HepG2 (cell line): ENCODE data around the gene CORO7. TPM values are rescaled to one million over a fixed set of nuclear protein-coding genes. Genes with fewer than 3 reads are reported as not detected.

Experiments used
- ATAC-seq: fragments of 200-7000 bp; cut with Tn5 transposase; 3 replicates; pipeline ENCODE4 v1.9.1; 2020; ENCODE audit warnings: mild to moderate bottlenecking, moderate library complexity
- BruUV-seq: library from RNA; stranded (reverse); fragments of 400-500 nt; replicated peaks from 2 replicates; lab custom pipeline; 2021; lab: Mats Ljungman, UMichigan
- CTCF ChIA-PET: fragments of 300-600 bp; formaldehyde crosslinking; extraction: SDS; loops from one replicate; lab custom pipeline; 2021; ENCODE audit warnings: low total read pairs, inconsistent platforms, low intra/inter-chr PET ratio; lab: Yijun Ruan, JAX
- POLR2A ChIA-PET: fragments of 350-600 bp; sonication (Branson Sonifier 250); formaldehyde crosslinking; loops from one replicate; lab custom pipeline; 2020; ENCODE audit warnings: antibody characterized with exemption, inconsistent platforms; lab: Yijun Ruan, JAX
- DNase-seq: peaks from one replicate; pipeline ENCODE4 v3.0.0-alpha.2; 2015; ENCODE audit warnings: low spot score
- FAIRE-seq: peaks from 3 replicates; lab custom pipeline; 2011; peaks lifted over from hg19 to GRCh38; lab: Jason Lieb, UNC
- H2AFZ ChIP-seq: one replicate; pipeline ENCODE4 v1.6.1; 2011; ENCODE audit warnings: low read length, inconsistent platforms
- H3K27ac ChIP-seq: fragments of 300-600 bp; 3 replicates; pipeline ENCODE4 v1.8.0; 2011; ENCODE audit warnings: mixed run types, mild to moderate bottlenecking, mixed read lengths, low read length, inconsistent platforms; ENCODE audit not compliant: insufficient read depth; ENCODE audit errors: extremely low read length
- H3K27me3 ChIP-seq, 2 experiments: fragments of 200-600 bp in 1 of 2; 2 replicates in 1 of 2; 3 replicates in 1 of 2; pipeline versions ENCODE4 v1.6.0 to v1.8.0; 2011; ENCODE audit warnings: low read length in 2 of 2, mild to moderate bottlenecking in 2 of 2, moderate library complexity in 2 of 2, inconsistent platforms in 1 of 2; ENCODE audit not compliant: insufficient read depth in 2 of 2, control insufficient read depth in 1 of 2
- H3K36me3 ChIP-seq, 2 experiments: fragments of 200-600 bp in 1 of 2; replicated peaks in 1 of 2; 2 replicates in 1 of 2; 3 replicates in 1 of 2; pipeline versions ENCODE4 v1.5.1 to v1.8.0; 2011; ENCODE audit warnings: low read length in 2 of 2, inconsistent platforms in 1 of 2; ENCODE audit not compliant: insufficient read depth in 2 of 2, control insufficient read depth in 1 of 2
- H3K4me1 ChIP-seq: 2 replicates; pipeline ENCODE4 v1.5.1; 2012; ENCODE audit warnings: low read length, inconsistent platforms; ENCODE audit not compliant: insufficient read depth
- H3K4me2 ChIP-seq: 2 replicates; pipeline ENCODE4 v1.6.0; 2011; ENCODE audit warnings: low read depth, low read length, inconsistent platforms
- H3K4me3 ChIP-seq, 3 experiments: fragments of 200-600 bp in 1 of 3; sonication (generic), shearing (Covaris generic) in 1 of 3; replicated peaks in 1 of 3; 2 replicates each; pipeline ENCODE4 v1.5.1; 2011 to 2016; ENCODE audit warnings: low read length in 3 of 3, inconsistent platforms in 2 of 3, low read depth in 2 of 3, mild to moderate bottlenecking in 2 of 3, control low read depth in 1 of 3, mixed read lengths in 1 of 3; ENCODE audit not compliant: insufficient read depth in 1 of 3
- H3K79me2 ChIP-seq: one replicate; pipeline ENCODE4 v1.6.1; 2011; ENCODE audit warnings: low read length, inconsistent platforms; ENCODE audit not compliant: insufficient read depth
- H3K9ac ChIP-seq: 2 replicates; pipeline ENCODE4 v1.6.0; 2011; ENCODE audit warnings: mild to moderate bottlenecking, low read depth, low read length, inconsistent platforms; ENCODE audit not compliant: insufficient read depth
- H3K9me3 ChIP-seq: 2 replicates; pipeline ENCODE4 v1.5.1; 2012; ENCODE audit warnings: mild to moderate bottlenecking, low read length
- H4K20me1 ChIP-seq: 2 replicates; pipeline ENCODE4 v1.6.0; 2011; ENCODE audit warnings: inconsistent platforms, mild to moderate bottlenecking, low read length, moderate library complexity; ENCODE audit not compliant: insufficient read depth
- CENPT ChIP-seq: sonication (generic); formaldehyde crosslinking; IDR thresholded peaks from 2 replicates; pipeline ENCODE4 v1.8.0; 2022; ENCODE audit warnings: low read depth, mild to moderate bottlenecking, moderate library complexity, missing genetic modification reagents
- KDM5A ChIP-seq: fragments of 200-600 bp; sonication (generic); IDR thresholded peaks from 2 replicates; pipeline ENCODE4 v1.7.0; 2018; ENCODE audit warnings: antibody characterized with exemption, mild to moderate bottlenecking, low read length, borderline replicate concordance
- KLF12 ChIP-seq: sonication (generic); formaldehyde crosslinking; IDR thresholded peaks from 2 replicates; pipeline ENCODE4 v1.4.0; 2020; ENCODE audit warnings: missing genetic modification reagents, borderline replicate concordance
- MXI1 ChIP-seq: IDR thresholded peaks from 3 replicates; pipeline ENCODE4 v1.6.1; 2012; ENCODE audit warnings: low read depth, low read length, inconsistent platforms, borderline replicate concordance
- NFAT5 ChIP-seq: sonication (generic); formaldehyde crosslinking; IDR thresholded peaks from 2 replicates; pipeline ENCODE4 v1.4.0; 2020; ENCODE audit warnings: missing genetic modification reagents
- NR0B2 ChIP-seq: sonication (generic); formaldehyde crosslinking; IDR thresholded peaks from 2 replicates; pipeline ENCODE4 v1.4.0; 2020; ENCODE audit warnings: mild to moderate bottlenecking, missing genetic modification reagents
- SMC3 ChIP-seq: IDR thresholded peaks from 2 replicates; pipeline ENCODE4 v1.6.1; 2011; ENCODE audit warnings: low read length, improper control_type of control experiment
- TFE3 ChIP-seq: IDR thresholded peaks from 2 replicates; pipeline ENCODE4 v1.6.1; 2016
- TSC22D2 ChIP-seq: sonication (generic); formaldehyde crosslinking; IDR thresholded peaks from 2 replicates; pipeline ENCODE4 v1.5.1; 2020; ENCODE audit warnings: missing genetic modification reagents, mild to moderate bottlenecking, borderline replicate concordance
- ZMYM3 ChIP-seq: sonication (generic); formaldehyde crosslinking; IDR thresholded peaks from 2 replicates; pipeline ENCODE4 v1.5.1; 2020; ENCODE audit warnings: mild to moderate bottlenecking, missing genetic modification reagents
- ZNF431 ChIP-seq: sonication (generic); formaldehyde crosslinking; IDR thresholded peaks from 2 replicates; pipeline ENCODE4 v1.9.0; 2022; ENCODE audit warnings: missing genetic modification reagents, low read depth, mild to moderate bottlenecking, borderline replicate concordance
- ZNF607 ChIP-seq: sonication (generic); formaldehyde crosslinking; IDR thresholded peaks from 2 replicates; pipeline ENCODE4 v1.5.1; 2020; ENCODE audit warnings: missing genetic modification reagents, mild to moderate bottlenecking, borderline replicate concordance
- ZNF652 ChIP-seq: IDR thresholded peaks from 2 replicates; pipeline ENCODE4 v1.6.1; 2016; ENCODE audit warnings: low read depth, borderline replicate concordance
- ZNF883 ChIP-seq: sonication (generic); formaldehyde crosslinking; IDR thresholded peaks from 2 replicates; pipeline ENCODE4 v1.5.1; 2020; ENCODE audit warnings: mild to moderate bottlenecking, missing genetic modification reagents; ENCODE audit errors: not compliant biosample characterization
- ZSCAN9 ChIP-seq: IDR thresholded peaks from 2 replicates; pipeline ENCODE4 v1.6.1; 2016; ENCODE audit warnings: borderline replicate concordance
- ZUFSP ChIP-seq: sonication (generic); formaldehyde crosslinking; IDR thresholded peaks from 2 replicates; pipeline ENCODE4 v1.9.0; 2021; ENCODE audit warnings: missing genetic modification reagents, mild to moderate bottlenecking, borderline replicate concordance
- WGBS: methylation state at CpG from one replicate; pipeline ENCODE4 v1.1.6; 2017; ENCODE audit warnings: low lambda C conversion rate; 5-methylcytosine and 5-hydroxymethylcytosine counted together
- in situ Hi-C: cut with HindIII; loops from 2 replicates; pipeline ENCODE4 v1.10.0; 2017; ENCODE audit warnings: low pct_unique_long_range_greater_than_20kb; ENCODE audit not compliant: extremely low pct_ligation_motif_present
- intact Hi-C: fragments of 100-400 bp; cut with micrococcal nuclease; formaldehyde crosslinking; loops from one replicate; pipeline ENCODE4 v1.10.0; 2022; ENCODE audit not compliant: unreplicated experiment
- polyA plus RNA-seq, 8 experiments: library from polyadenylated mRNA; depleted of rRNA in 3 of 8; stranded (reverse) in 7 of 8; unstranded in 1 of 8; fragments of >200 nt; fragmentation: Illumina TruSeq in 4 of 8; extraction: Trizol in 4 of 8; gene quantifications; 2 replicates each; pipeline versions ENCODE4 v1.2.1 to v1.2.3, GENCODE V29; 2011 to 2016; ENCODE audit warnings: low read depth in 4 of 8, missing spikeins in 1 of 8, mixed read lengths in 1 of 8; ENCODE audit not compliant: insufficient read depth in 1 of 8
- total RNA-seq, 5 experiments: library from RNA; depleted of rRNA; stranded (reverse); fragments of >200 nt; fragmentation: Illumina TruSeq; extraction: Trizol; gene quantifications; 2 replicates each; pipeline ENCODE4 v1.2.3, GENCODE V29; 2016; ENCODE audit warnings: low read depth in 1 of 5

Gene CORO7
- total and polyA plus RNA-seq, 2 of the 13 experiments (the other 11 are each of a cell fraction or from before 2014, with no cell fraction given) = 9.9 to 14.3 TPM

GRCh38 chr16:4419402-4419959 is 3.1 kb upstream of the CORO7 start:
- Histone ChIP-seq H3K4me1 (peaks cover 35% of the 10 kb centered on the region), H3K4me2 (no peak overlapping the region), H3K27me3 (no peaks in the 10 kb centered on the region; a peak in 1 of 5 replicates), H3K79me2 (peaks cover 11% of the 10 kb centered on the region), H3K27ac (no peak overlapping the region), H3K36me3 (no peaks in the 10 kb centered on the region), H4K20me1 (no peaks in the 10 kb centered on the region), H3K9ac (no peak overlapping the region), H3K9me3 (no peaks in the 10 kb centered on the region), H3K4me3 (no peak overlapping the region), H2AFZ (no peak overlapping the region)
- in situ Hi-C loops = no loop called here
- FAIRE-seq (no peak), DNase-seq (no peak), ATAC-seq (no peak)
- intact Hi-C loops = no loop called here
- CTCF ChIA-PET = no interaction called here
- WGBS = 74% methylated on average over 5 of the region's 7 CpGs
- POLR2A ChIA-PET = interaction anchor here (0.7 to 1.4 kb wide), 2 partner anchors 49 to 109 kb away, joined by 3 to 6 read pairs; no protein-coding TSS in a partner anchor
- no TSS peak for BruUV-seq
- TF ChIP-seq CENPT = no peak
- TF ChIP-seq NFAT5 = no peak
- TF ChIP-seq SMC3 = no peak
- TF ChIP-seq ZNF883 = no peak
- TF ChIP-seq NR0B2 = no peak
- no peak for TF ChIP-seq ZUFSP
- no peak for TF ChIP-seq TFE3 (CRISPR knock-in tag)
- no peak for TF ChIP-seq ZNF431 (CRISPR knock-in tag)
- TF ChIP-seq ZSCAN9 (CRISPR knock-in tag) = no peak
- no peak for TF ChIP-seq ZMYM3 (CRISPR knock-in tag)
- TF ChIP-seq TSC22D2 (CRISPR knock-in tag) = no peak
- no peak for TF ChIP-seq KDM5A
- TF ChIP-seq ZNF607 (CRISPR knock-in tag) = no peak
- no peak for TF ChIP-seq ZNF652
- no peak for TF ChIP-seq KLF12 (CRISPR knock-in tag)
- TF ChIP-seq MXI1 = no peak
